H1 (cell line): ENCODE data around the gene EIF2A. TPM values are rescaled to one million over a fixed set of nuclear protein-coding genes. Genes with fewer than 3 reads are reported as not detected.

Source experiments
- CTCF ChIA-PET: fragments of 300-600 bp; sonication (Branson Sonifier 250); formaldehyde crosslinking; loops from one replicate; lab custom pipeline; 2021; ENCODE audit not compliant: partially characterized antibody; lab: Charles Lee
- POLR2A ChIA-PET: fragments of 300-600 bp; sonication (Branson Sonifier 250); formaldehyde crosslinking; loops from one replicate; lab custom pipeline; 2021; ENCODE audit warnings: inconsistent platforms; ENCODE audit not compliant: partially characterized antibody; lab: Charles Lee
- DNase-seq, 2 experiments: peaks; one replicate each; pipeline versions ENCODE4 v3.0.0 to v3.0.0-alpha.2; 2010 to 2022; ENCODE audit warnings: low spot score in 2 of 2, low read depth in 1 of 2, mixed read lengths in 1 of 2
- FAIRE-seq: peaks from 2 replicates; lab custom pipeline; 2011; peaks lifted over from hg19 to GRCh38; lab: Jason Lieb, UNC
- H2AFZ ChIP-seq: 2 replicates; pipeline ENCODE4 v1.8.1; 2012; ENCODE audit warnings: low read length, inconsistent platforms
- H2AK5ac ChIP-seq: 2 replicates; pipeline ENCODE4 v1.6.1; 2013; ENCODE audit warnings: low read depth, low read length
- H2BK120ac ChIP-seq: replicated peaks from 2 replicates; pipeline ENCODE3; 2013; ENCODE audit warnings: low read depth, low read length, inconsistent platforms
- H2BK12ac ChIP-seq: 2 replicates; pipeline ENCODE4 v1.6.1; 2013; ENCODE audit warnings: low read depth, low read length
- H2BK15ac ChIP-seq: 2 replicates; pipeline ENCODE4 v1.6.1; 2013; ENCODE audit warnings: low read length
- H2BK20ac ChIP-seq: 2 replicates; pipeline ENCODE4 v1.6.1; 2013; ENCODE audit warnings: low read length
- H2BK5ac ChIP-seq: 2 replicates; pipeline ENCODE4 v1.6.1; 2013; ENCODE audit warnings: low read depth, low read length
- H3K14ac ChIP-seq: 2 replicates; pipeline ENCODE4 v1.6.1; 2013; ENCODE audit warnings: inconsistent platforms; ENCODE audit not compliant: insufficient read length
- H3K18ac ChIP-seq: 2 replicates; pipeline ENCODE4 v1.6.1; 2013; ENCODE audit warnings: low read length; ENCODE audit errors: extremely low read depth
- H3K23ac ChIP-seq: 2 replicates; pipeline ENCODE4 v1.6.1; 2013; ENCODE audit warnings: inconsistent platforms; ENCODE audit not compliant: insufficient read length
- H3K23me2 ChIP-seq: 2 replicates; pipeline ENCODE4 v1.6.1; 2013; ENCODE audit warnings: low read depth, low read length
- H3K27ac ChIP-seq: 2 replicates; pipeline ENCODE4 v1.6.1; 2011; ENCODE audit warnings: low read depth, low read length, inconsistent platforms
- H3K27me3 ChIP-seq, 4 experiments: replicated peaks in 1 of 4; 1 replicate in 1 of 4; 2 replicates in 3 of 4; pipeline versions ENCODE4 v1.6.1 to v1.8.1; 2011 to 2013; ENCODE audit warnings: low read length in 3 of 4, mild to moderate bottlenecking in 3 of 4, inconsistent platforms in 2 of 4, mixed read lengths in 2 of 4, moderate library complexity in 1 of 4; ENCODE audit not compliant: control insufficient read depth in 3 of 4, insufficient read depth in 3 of 4; ENCODE audit errors: extremely low read depth in 1 of 4
- H3K36me3 ChIP-seq, 4 experiments: 2 replicates each; pipeline versions ENCODE4 v1.6.1 to v1.8.1; 2011 to 2013; ENCODE audit warnings: mild to moderate bottlenecking in 4 of 4, low read length in 3 of 4, moderate library complexity in 2 of 4, control low read depth in 1 of 4, inconsistent platforms in 1 of 4; ENCODE audit not compliant: insufficient read depth in 4 of 4, control insufficient read depth in 2 of 4
- H3K4ac ChIP-seq: replicated peaks from 2 replicates; pipeline ENCODE3; 2013; ENCODE audit warnings: low read length, low read depth, mixed read lengths, inconsistent platforms; ENCODE audit not compliant: insufficient read length
- H3K4me1 ChIP-seq, 4 experiments: replicated peaks in 1 of 4; 1 replicate in 1 of 4; 2 replicates in 3 of 4; pipeline versions ENCODE4 v1.6.1 to v1.8.1; 2011 to 2013; ENCODE audit warnings: low read length in 3 of 4, inconsistent platforms in 2 of 4, mixed read lengths in 1 of 4; ENCODE audit not compliant: insufficient read depth in 4 of 4, control insufficient read depth in 3 of 4
- H3K4me2 ChIP-seq, 2 experiments: 2 replicates each; pipeline versions ENCODE4 v1.6.1 to v1.8.1; 2011 to 2013; ENCODE audit warnings: low read depth in 2 of 2, low read length in 2 of 2, control low read depth in 1 of 2, inconsistent platforms in 1 of 2, mild to moderate bottlenecking in 1 of 2; ENCODE audit not compliant: insufficient read depth in 1 of 2
- H3K4me3 ChIP-seq, 4 experiments: fragments of 200-600, 300-600 bp in 1 of 4; sonication (generic), shearing (Covaris generic), sonication (Bioruptor Twin) in 1 of 4; 2 replicates each; pipeline versions ENCODE4 v1.5.1 to v1.8.1; 2011 to 2016; ENCODE audit warnings: low read length in 4 of 4, low read depth in 3 of 4, control low read depth in 2 of 4, inconsistent platforms in 2 of 4, mild to moderate bottlenecking in 2 of 4, mixed read lengths in 1 of 4, moderate library complexity in 1 of 4; ENCODE audit not compliant: insufficient read depth in 2 of 4; ENCODE audit errors: extremely low read depth in 1 of 4
- H3K56ac ChIP-seq: replicated peaks from 2 replicates; pipeline ENCODE3; 2013; ENCODE audit warnings: low read depth, mild to moderate bottlenecking, mixed read lengths, low read length, inconsistent platforms; ENCODE audit not compliant: insufficient read length
- H3K79me1 ChIP-seq: 2 replicates; pipeline ENCODE4 v1.6.1; 2013; ENCODE audit warnings: low read depth, low read length, control low read depth
- H3K79me2 ChIP-seq, 2 experiments: 2 replicates each; pipeline versions ENCODE4 v1.6.1 to v1.8.1; 2012 to 2013; ENCODE audit warnings: low read length in 2 of 2, mild to moderate bottlenecking in 2 of 2, inconsistent platforms in 1 of 2; ENCODE audit not compliant: insufficient read depth in 2 of 2, control insufficient read depth in 1 of 2
- H3K9ac ChIP-seq, 4 experiments: replicated peaks in 1 of 4; 1 replicate in 1 of 4; 2 replicates in 3 of 4; pipeline versions ENCODE4 v1.6.1 to v1.8.1; 2011 to 2013; ENCODE audit warnings: low read depth in 3 of 4, low read length in 3 of 4, control low read depth in 2 of 4, mild to moderate bottlenecking in 2 of 4, moderate library complexity in 2 of 4, inconsistent platforms in 1 of 4; ENCODE audit errors: extremely low read depth in 1 of 4
- H3K9me3 ChIP-seq, 2 experiments: 2 replicates each; pipeline versions ENCODE4 v1.6.1 to v1.8.1; 2012 to 2013; ENCODE audit warnings: mild to moderate bottlenecking in 2 of 2, moderate library complexity in 2 of 2, control low read depth in 1 of 2, inconsistent platforms in 1 of 2, low read depth in 1 of 2, low read length in 1 of 2, mixed read lengths in 1 of 2; ENCODE audit not compliant: insufficient read depth in 2 of 2
- H4K20me1 ChIP-seq, 2 experiments: replicated peaks in 1 of 2; 2 replicates each; pipeline versions ENCODE3 to v1.8.1; 2011 to 2013; ENCODE audit warnings: inconsistent platforms in 2 of 2, low read length in 2 of 2, mild to moderate bottlenecking in 1 of 2; ENCODE audit not compliant: insufficient read depth in 2 of 2, control insufficient read depth in 1 of 2
- H4K5ac ChIP-seq: 2 replicates; pipeline ENCODE4 v1.6.1; 2013; ENCODE audit warnings: low read length, low read depth, mixed read lengths, inconsistent platforms; ENCODE audit not compliant: insufficient read length
- H4K8ac ChIP-seq: 2 replicates; pipeline ENCODE4 v1.8.0; 2013; ENCODE audit warnings: mild to moderate bottlenecking, moderate library complexity, low read length, inconsistent platforms; ENCODE audit not compliant: insufficient read depth; ENCODE audit errors: extremely low read depth
- H4K91ac ChIP-seq: replicated peaks from 2 replicates; pipeline ENCODE3; 2013; ENCODE audit warnings: low read length, mixed read lengths, inconsistent platforms; ENCODE audit not compliant: insufficient read length
- GTF2F1 ChIP-seq: IDR thresholded peaks from 2 replicates; pipeline ENCODE4 v1.6.1; 2012; ENCODE audit warnings: low read depth, low read length, improper control_type of control experiment, borderline replicate concordance
- NRF1 ChIP-seq: IDR thresholded peaks from 2 replicates; pipeline ENCODE4 v1.6.1; 2011; ENCODE audit warnings: mild to moderate bottlenecking, low read depth, low read length, improper control_type of control experiment
- RNF2 ChIP-seq: fragments of 200-900, 300-1000 bp; sonication (generic); IDR thresholded peaks from 2 replicates; pipeline ENCODE4 v1.7.1; 2016; ENCODE audit warnings: borderline replicate concordance, low read depth, mild to moderate bottlenecking, antibody characterized with exemption, low read length; ENCODE audit not compliant: poor library complexity, severe bottlenecking; ENCODE audit errors: missing control alignments
- SAP30 ChIP-seq: fragments of 300-600 bp; sonication (generic); IDR thresholded peaks from 2 replicates; pipeline ENCODE4 v1.7.1; 2012; ENCODE audit warnings: low read length, moderate library complexity, mild to moderate bottlenecking, inconsistent platforms; ENCODE audit not compliant: insufficient read depth, insufficient replicate concordance
- SRF ChIP-seq: IDR thresholded peaks from 2 replicates; pipeline ENCODE4 v1.6.1; 2011; ENCODE audit warnings: mild to moderate bottlenecking, low read depth, low read length, moderate library complexity
- ZNF274 ChIP-seq: IDR thresholded peaks from 2 replicates; pipeline ENCODE4 v1.7.0; 2012; ENCODE audit warnings: low read length, borderline replicate concordance; ENCODE audit errors: extremely low read depth
- WGBS, 2 experiments: shearing (Covaris generic) in 1 of 2; methylation state at CpG; one replicate each; pipeline versions ENCODE4 v1.1.6 to v1.1.7; 2013 to 2015; ENCODE audit warnings: low lambda C conversion rate in 2 of 2, mixed read lengths in 2 of 2, inconsistent platforms in 1 of 2, low coverage in 1 of 2, missing lambda C conversion rate in 1 of 2; ENCODE audit not compliant: insufficient replicate concordance in 2 of 2, insufficient coverage in 1 of 2, insufficient read length in 1 of 2; ENCODE audit errors: extremely low coverage in 1 of 2, missing lambda C conversion rate in 1 of 2; 5-methylcytosine and 5-hydroxymethylcytosine counted together
- polyA plus RNA-seq, 7 experiments: library from polyadenylated mRNA; depleted of rRNA in 3 of 7; stranded (reverse) in 5 of 7; unstranded in 2 of 7; fragments of >200 nt in 5 of 7; fragments of 200-250 nt in 2 of 7; gene quantifications; 1 replicate in 5 of 7; 2 replicates in 1 of 7; 4 replicates in 1 of 7; pipeline versions ENCODE4 v1.2.1 to v1.2.3, GENCODE V29; 2011 to 2013; ENCODE audit warnings: missing spikeins in 2 of 7, mixed read lengths in 2 of 7
- total RNA-seq: library from RNA; stranded (reverse); fragmentation: NEBNext Ultra II Directional; extraction: Animal tissue kit (Norgen Biotek cat#: 25700); gene quantifications from 2 replicates; pipeline ENCODE4 v1.2.1, GENCODE V29; 2021

EIF2A gene
- total and polyA plus RNA-seq, 2 of the 8 experiments (the other 6 are each of a cell fraction or from before 2014, with no cell fraction given) = 59.3 to 91.6 TPM

DNA sequence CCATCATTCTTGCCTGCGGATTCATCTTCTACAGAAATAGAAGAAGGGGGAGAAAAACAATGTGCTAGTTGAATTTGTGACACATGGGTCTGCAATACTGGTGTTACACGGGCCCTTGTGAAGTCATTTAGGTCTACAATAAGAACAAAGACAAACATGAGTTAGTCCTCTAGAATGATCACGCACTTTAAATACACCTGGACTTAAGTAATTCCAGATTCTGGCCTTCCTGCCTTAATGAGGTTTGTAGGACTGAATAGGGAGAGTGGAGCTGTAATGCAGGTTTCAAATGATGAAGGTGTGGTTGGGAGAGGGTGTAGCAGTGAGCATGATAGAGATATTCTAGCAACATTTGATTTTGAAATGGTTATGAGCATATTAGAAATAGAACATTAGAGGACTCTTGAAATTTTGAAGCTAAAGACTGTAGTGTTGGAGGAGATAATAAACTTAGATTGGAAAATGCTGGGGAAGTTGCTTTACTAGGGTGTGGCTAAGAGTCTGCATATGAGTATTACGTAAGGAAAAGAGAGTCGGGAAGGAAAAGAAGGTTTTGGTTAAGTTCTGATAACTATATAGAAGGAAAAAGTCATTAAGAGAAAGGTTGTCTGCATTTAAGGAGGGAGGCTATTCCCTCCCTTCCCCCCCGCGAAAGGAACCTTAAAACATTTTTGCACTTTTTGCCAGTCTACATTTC, 606 bp downstream of the EIF2A start:
- H3K79me2 ChIP-seq = peaks cover 0 to 83% of the 10 kb centered on the region in 2 experiments; a peak in 3 of 4 replicates
- H4K91ac ChIP-seq = no peak overlapping the region
- H3K18ac ChIP-seq = no peak overlapping the region
- H2BK120ac ChIP-seq = no peak overlapping the region
- H2AK5ac ChIP-seq = no peak overlapping the region
- no peak overlapping the region for H2BK15ac ChIP-seq
- H4K20me1 ChIP-seq = peaks cover 3 to 4% of the 10 kb centered on the region in 2 experiments
- no peak overlapping the region for H3K56ac ChIP-seq
- H3K4me2 ChIP-seq = peak overlapping the region; percentile 60 to 78
- H3K79me1 ChIP-seq = no peaks in the 10 kb centered on the region; the same call in 1 of the 2 replicates
- FAIRE-seq = no peak
- no peak overlapping the region for H4K8ac ChIP-seq
- DNase-seq = no peak
- H3K9me3 ChIP-seq = no peaks in the 10 kb centered on the region
- H3K9ac ChIP-seq = peak overlapping the region; percentile 66 to 98 (median 90)
- peak overlapping the region; percentile 73 for H3K27ac ChIP-seq
- POLR2A ChIA-PET = interaction anchor here (0.6 to 4.4 kb wide), 13 partner anchors 9 to 337 kb away, joined by 3 to 27 read pairs (median 5); partner anchors contain the start of genes SELENOT and TSC22D2
- peaks cover 4 to 25% (median 11%) of the 10 kb centered on the region in 4 experiments; a peak in 6 of 8 replicates for H3K36me3 ChIP-seq
- no peak overlapping the region for H3K23ac ChIP-seq
- CTCF ChIA-PET = no interaction called here
- H2BK20ac ChIP-seq = 0 out of 2 replicates have a peak overlapping the region, but pooled peaks have one; percentile 1
- H2AFZ ChIP-seq = 0 out of 2 replicates have a peak overlapping the region, but pooled peaks have one; percentile 31
- no peak for TF ChIP-seq GTF2F1
- TF ChIP-seq SAP30 = peak; percentile 4
- no peak for TF ChIP-seq RNF2
- TF ChIP-seq NRF1 = no peak
- TF ChIP-seq ZNF274 = no peak
- TF ChIP-seq SRF = no peak
- H3K14ac ChIP-seq = no peak overlapping the region
- H3K4ac ChIP-seq = peak overlapping the region; percentile 10
- no peaks in the 10 kb centered on the region; a peak in 2 of 7 replicates for H3K4me1 ChIP-seq
- no peaks in the 10 kb centered on the region for H3K27me3 ChIP-seq
- H2BK12ac ChIP-seq = no peak overlapping the region
- H3K23me2 ChIP-seq = no peaks in the 10 kb centered on the region; the same call in 1 of the 2 replicates
- H2BK5ac ChIP-seq = peak overlapping the region; percentile 88
- WGBS, 2 experiments = 33 to 100% methylated on average over 2 to 7 of the region's 7 CpGs
- peak overlapping the region; percentile 18 for H4K5ac ChIP-seq
- peak overlapping the region; percentile 77 to 98 (median 88) for H3K4me3 ChIP-seq
